ENCODE data around the gene NCKAP5. TPM values are rescaled to one million over a fixed set of nuclear protein-coding genes. Genes with fewer than 3 reads are reported as not detected.

The NCKAP5 gene
- polyA plus RNA-seq, 2 of the 4 experiments (the other 2 are of a cell fraction) = 3.0 to 4.1 TPM

- WGBS (ENCODE audit: missing lambda C conversion rate) = 11% methylated on average over 2 of the region's 2 CpGs
- Histone ChIP-seq H3K4me1 (peaks cover 19% of the 10 kb centered on the region), H3K27ac (peak overlapping the region in 1 of 2 experiments; percentile 51; a peak in 3 of 6 replicates), H3K4me3 (no peak overlapping the region), H3K4me2 (peak overlapping the region; percentile 76), H3K9me3 (no peaks in the 10 kb centered on the region)
- DNase-seq (ENCODE audit: low read depth in 1 of 2, low spot score in 1 of 2) (no peak), FAIRE-seq (no peak), ATAC-seq (no peak)
- no peak for TF ChIP-seq ZC3H11A (IDR thresholded peaks at IDR 0.05)
- no peak for TF ChIP-seq EHMT2 (IDR thresholded peaks at IDR 0.05; ENCODE audit: low read depth)
- TF ChIP-seq BCL3 (IDR thresholded peaks at IDR 0.05) = no peak
- TF ChIP-seq POLR2A (IDR thresholded peaks at IDR 0.05; ENCODE audit: low read length) = no peak
- no peak for TF ChIP-seq ZFP36 (IDR thresholded peaks at IDR 0.05; ENCODE audit: borderline replicate concordance, partially characterized antibody)
- no peak for TF ChIP-seq CHD2 (IDR thresholded peaks at IDR 0.05; ENCODE audit: low read length, partially characterized antibody)
- no peak for TF ChIP-seq MAZ (IDR thresholded peaks at IDR 0.05; ENCODE audit: borderline replicate concordance, low read depth, low read length)
- TF ChIP-seq RCOR1 (IDR thresholded peaks at IDR 0.05; ENCODE audit: low read depth, low read length) = no peak
- TF ChIP-seq POLR2AphosphoS2 (conservative IDR thresholded peaks at IDR 0.05; ENCODE audit: low read length) = no peak
- TF ChIP-seq HOXB5 (CRISPR knock-in tag; IDR thresholded peaks at IDR 0.05) = no peak
- no peak for TF ChIP-seq KDM1A (IDR thresholded peaks at IDR 0.05; ENCODE audit: low read depth)
- no peak for TF ChIP-seq EHF (CRISPR knock-in tag; IDR thresholded peaks at IDR 0.05)
- no peak for TF ChIP-seq SREBF2 (IDR thresholded peaks at IDR 0.05)
- TF ChIP-seq E2F6 (IDR thresholded peaks at IDR 0.05; ENCODE audit: borderline replicate concordance, low read depth) = no peak
- no peak for TF ChIP-seq ESRRA (IDR thresholded peaks at IDR 0.05; ENCODE audit: borderline replicate concordance, low read length)
- ChIA-PET CTCF (interaction anchor here (0.7 to 1.3 kb wide), 3 partner anchors 12 to 117 kb away, joined by 3 to 4 read pairs (median 3); no protein-coding TSS in a partner anchor), POLR2A (no interaction called here)
These were observed 327.1 kb downstream of the NCKAP5 start for GRCh38 chr2:133241224-133241571.

GRCh38 chr2:133240491-133241223 lies 327.6 kb downstream of the NCKAP5 start:
- no peak for ATAC-seq
- H3K4me1 ChIP-seq = peaks cover 23% of the 10 kb centered on the region
- ChIA-PET CTCF (interaction anchor here (0.7 to 1.3 kb wide), 4 partner anchors 13 to 117 kb away, joined by 3 to 4 read pairs (median 4); no protein-coding TSS in a partner anchor), POLR2A (no interaction called here)
- no peak for DNase-seq (ENCODE audit: low read depth in 1 of 2, low spot score in 1 of 2)
- 56% methylated on average over 5 of the region's 5 CpGs for WGBS (ENCODE audit: missing lambda C conversion rate)
- H3K4me3 ChIP-seq = no peak overlapping the region
- TF ChIP-seq NR3C1 (IDR thresholded peaks at IDR 0.05) (no peak), FOXS1 (CRISPR knock-in tag; IDR thresholded peaks at IDR 0.05) (no peak), NFE2L2 (conservative IDR thresholded peaks at IDR 0.05; ENCODE audit: low read length) (no peak), TFCP2L1 (CRISPR knock-in tag; IDR thresholded peaks at IDR 0.05) (no peak), KDM5A (IDR thresholded peaks at IDR 0.05) (no peak), EP300 (IDR thresholded peaks at IDR 0.05) (no peak), SMC3 (IDR thresholded peaks at IDR 0.05) (no peak), CBX8 (IDR thresholded peaks at IDR 0.05) (no peak), REST (IDR thresholded peaks at IDR 0.05) (no peak), RAD21 (conservative IDR thresholded peaks at IDR 0.05 in 1 of 2, IDR thresholded peaks at IDR 0.05 in 1 of 2) (no peak), USF2 (IDR thresholded peaks at IDR 0.05) (no peak), HES2 (IDR thresholded peaks at IDR 0.05) (no peak), EHMT2 (IDR thresholded peaks at IDR 0.05; ENCODE audit: low read depth) (no peak), GATA3 (IDR thresholded peaks at IDR 0.05; ENCODE audit: borderline replicate concordance) (no peak), POLR2A (IDR thresholded peaks at IDR 0.05; ENCODE audit: low read length) (no peak), CHD4 (IDR thresholded peaks at IDR 0.05; ENCODE audit: borderline replicate concordance) (no peak), HOXA7 (CRISPR knock-in tag; IDR thresholded peaks at IDR 0.05) (no peak), MAX (IDR thresholded peaks at IDR 0.05) (no peak), PHF8 (IDR thresholded peaks at IDR 0.05; ENCODE audit: borderline replicate concordance, low read depth) (no peak), JUNB (IDR thresholded peaks at IDR 0.05) (no peak)
- no peak for FAIRE-seq
- peak overlapping the region in 1 of 2 experiments; percentile 51; a peak in 2 of 6 replicates for H3K27ac ChIP-seq
- peak overlapping the region; percentile 76 for H3K4me2 ChIP-seq
- no peaks in the 10 kb centered on the region for H3K9me3 ChIP-seq

All from A549 (cell line).